GM12891 (cell line): ENCODE measurements around the gene ILF2.
"Not testable (repeated sequence)": the region's sequence is repeated elsewhere in the genome, so short reads cannot be mapped to it uniquely, and the experiment has no call there.

Source experiments
- DNase-seq: peaks from one replicate; pipeline ENCODE4 v3.0.0; 2011; ENCODE audit warnings: low spot score; ENCODE audit not compliant: insufficient read length
- FAIRE-seq: peaks from 2 replicates; lab custom pipeline; 2011; peaks lifted over from hg19 to GRCh38; lab: Jason Lieb, UNC
- PAX5 ChIP-seq: IDR thresholded peaks from 2 replicates; pipeline ENCODE4 v1.6.1; 2011; ENCODE audit warnings: low read length, moderate library complexity, mild to moderate bottlenecking; ENCODE audit not compliant: insufficient read depth, severe bottlenecking
- POLR2A ChIP-seq: IDR thresholded peaks from 2 replicates; pipeline ENCODE4 v1.6.1; 2011; ENCODE audit warnings: low read depth, low read length, control low read depth
- POLR2AphosphoS5 ChIP-seq: IDR thresholded peaks from 2 replicates; pipeline ENCODE4 v1.6.1; 2011; ENCODE audit warnings: low read depth, low read length, control low read depth
- POU2F2 ChIP-seq: IDR thresholded peaks from 2 replicates; pipeline ENCODE4 v1.6.1; 2011; ENCODE audit warnings: low read depth, mild to moderate bottlenecking, control low read depth, low read length, moderate library complexity
- SPI1 ChIP-seq: IDR thresholded peaks from 2 replicates; pipeline ENCODE4 v1.6.1; 2011; ENCODE audit warnings: low read depth, low read length, control low read depth
- TAF1 ChIP-seq: IDR thresholded peaks from 2 replicates; pipeline ENCODE4 v1.6.1; 2011; ENCODE audit warnings: low read depth, low read length, control low read depth

Gene ILF2

DNA sequence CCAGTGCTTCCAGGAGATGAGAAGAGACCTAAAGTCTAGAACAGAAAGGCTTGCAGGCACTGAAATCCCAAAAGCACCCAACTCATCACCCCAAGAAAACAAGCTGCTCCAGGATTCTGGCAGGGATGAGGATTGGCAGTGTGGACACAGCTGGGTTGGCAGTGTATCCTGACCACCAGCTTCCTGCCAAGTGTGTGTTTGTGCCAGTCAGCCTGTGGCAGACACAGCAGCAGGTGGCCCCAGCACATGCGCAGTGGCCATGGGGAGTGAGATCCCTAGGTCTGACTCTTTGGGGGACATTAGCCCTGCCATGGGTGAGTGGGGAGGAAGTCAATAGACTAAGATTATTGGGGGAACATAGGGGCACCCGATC is 20.9 kb downstream of the ILF2 start:
- FAIRE-seq (peak; percentile 9), DNase-seq (no peak)
- 0 out of 2 replicates have a peak, but pooled peaks have one; percentile 4 for TF ChIP-seq POLR2A
- no peak for TF ChIP-seq TAF1
- TF ChIP-seq POU2F2, result no peak

DNA sequence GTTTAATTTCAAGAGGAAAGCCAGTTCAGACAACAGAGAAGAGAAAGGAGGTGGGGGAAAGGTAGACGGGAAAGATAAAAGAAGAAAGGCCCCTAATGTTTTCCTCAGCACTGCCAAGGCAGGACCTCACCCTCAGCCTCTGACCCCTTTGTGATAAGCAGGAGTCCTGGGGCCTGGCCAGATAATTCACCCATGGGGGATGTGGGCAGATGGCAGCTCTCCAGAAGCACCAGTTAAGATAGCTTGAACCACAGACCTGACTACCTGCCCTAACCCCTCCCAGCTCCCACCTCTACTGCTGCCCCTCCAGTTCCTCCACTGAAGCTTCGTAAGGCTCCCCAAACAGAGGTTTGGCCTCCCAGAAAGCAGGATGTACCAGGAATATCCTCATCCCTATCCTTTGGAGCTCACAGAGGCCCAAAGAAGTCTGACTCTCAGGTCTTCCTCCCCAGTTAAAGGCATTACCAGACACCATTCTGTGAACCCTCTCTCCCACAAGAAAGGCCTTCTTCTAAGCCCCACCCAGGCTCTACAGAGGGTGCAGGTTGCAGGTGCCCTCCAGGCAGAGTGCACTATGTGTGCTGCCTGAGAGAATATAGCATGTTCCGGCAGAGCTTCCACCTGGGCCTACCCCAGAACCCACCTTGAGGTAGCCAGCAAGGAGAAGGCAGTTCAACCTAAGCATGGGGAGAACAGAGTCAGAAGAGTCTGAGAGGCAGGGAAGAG is 21.5 kb downstream of the ILF2 start:
- TF ChIP-seq POLR2A, result peak; percentile 44; the same call in 1 of the 2 replicates
- TF ChIP-seq TAF1, result no peak
- TF ChIP-seq POLR2AphosphoS5, result peak; percentile 53; the same call in 1 of the 2 replicates
- no peak for TF ChIP-seq SPI1
- no peak for DNase-seq
- FAIRE-seq, result no peak

DNA sequence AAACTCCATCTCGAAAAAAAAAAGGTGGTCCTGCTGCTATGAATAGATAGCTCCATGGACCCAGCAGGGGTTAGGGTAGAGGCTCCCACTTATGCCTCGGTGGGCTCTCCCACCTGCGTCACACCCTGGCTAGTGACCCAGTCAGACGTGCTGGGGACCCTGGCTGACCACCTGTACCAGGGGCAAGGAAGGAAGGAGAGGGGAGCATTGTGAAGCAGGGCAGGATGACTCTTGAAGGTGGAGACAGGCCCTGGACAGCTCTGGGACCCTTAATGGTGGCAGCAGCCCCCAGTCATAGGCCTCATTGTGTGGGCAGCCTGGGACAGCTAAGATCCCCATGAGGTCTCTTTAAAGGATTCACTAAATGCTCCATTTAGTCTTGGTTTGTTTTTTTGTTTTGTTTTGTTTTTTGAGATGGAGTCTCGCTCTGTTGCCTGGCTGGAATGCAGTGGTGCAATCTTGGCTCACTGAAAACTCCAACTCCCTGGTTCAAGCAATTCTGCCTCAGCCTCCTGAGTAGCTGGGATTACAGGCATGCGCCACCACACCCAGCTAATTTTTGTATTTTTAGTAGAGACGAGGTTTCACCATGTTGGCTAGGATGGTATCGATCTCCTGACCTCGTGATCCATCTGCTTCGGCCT is 22.7 kb downstream of the ILF2 start:
- peak; percentile 24 for TF ChIP-seq POLR2A
- no peak for TF ChIP-seq TAF1
- peak; percentile 73 for TF ChIP-seq POLR2AphosphoS5
- TF ChIP-seq POU2F2, result 0 out of 2 replicates have a peak, but pooled peaks have one; percentile 29
- TF ChIP-seq SPI1, result no peak
- TF ChIP-seq PAX5, result no peak
- DNase-seq, result no peak
- no peak for FAIRE-seq

DNA sequence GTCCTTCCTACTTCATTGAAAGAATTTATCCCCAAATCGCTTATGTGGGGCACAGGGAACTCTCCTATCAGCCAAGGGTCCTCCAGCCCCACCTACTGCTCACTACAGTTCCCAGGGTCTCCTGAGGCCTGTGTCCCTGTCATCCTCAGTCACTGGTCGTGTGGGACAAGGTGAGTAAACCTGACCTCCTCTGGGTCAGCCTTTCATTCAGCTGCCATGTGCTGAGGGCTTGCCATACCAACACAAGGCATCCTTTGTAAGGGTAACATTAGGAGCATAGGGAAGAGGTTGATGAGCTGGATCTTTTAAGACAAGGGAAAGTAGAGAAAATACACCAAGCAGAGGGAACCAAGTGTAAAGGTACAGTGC is 23.5 kb downstream of the ILF2 start:
- no peak for DNase-seq
- TF ChIP-seq POU2F2, result no peak
- no peak for TF ChIP-seq TAF1
- peak; percentile 50; the same call in 1 of the 2 replicates for TF ChIP-seq POLR2A
- no peak for TF ChIP-seq SPI1
- peak; percentile 85; the same call in 1 of the 2 replicates for TF ChIP-seq POLR2AphosphoS5
- TF ChIP-seq PAX5, result no peak

DNA sequence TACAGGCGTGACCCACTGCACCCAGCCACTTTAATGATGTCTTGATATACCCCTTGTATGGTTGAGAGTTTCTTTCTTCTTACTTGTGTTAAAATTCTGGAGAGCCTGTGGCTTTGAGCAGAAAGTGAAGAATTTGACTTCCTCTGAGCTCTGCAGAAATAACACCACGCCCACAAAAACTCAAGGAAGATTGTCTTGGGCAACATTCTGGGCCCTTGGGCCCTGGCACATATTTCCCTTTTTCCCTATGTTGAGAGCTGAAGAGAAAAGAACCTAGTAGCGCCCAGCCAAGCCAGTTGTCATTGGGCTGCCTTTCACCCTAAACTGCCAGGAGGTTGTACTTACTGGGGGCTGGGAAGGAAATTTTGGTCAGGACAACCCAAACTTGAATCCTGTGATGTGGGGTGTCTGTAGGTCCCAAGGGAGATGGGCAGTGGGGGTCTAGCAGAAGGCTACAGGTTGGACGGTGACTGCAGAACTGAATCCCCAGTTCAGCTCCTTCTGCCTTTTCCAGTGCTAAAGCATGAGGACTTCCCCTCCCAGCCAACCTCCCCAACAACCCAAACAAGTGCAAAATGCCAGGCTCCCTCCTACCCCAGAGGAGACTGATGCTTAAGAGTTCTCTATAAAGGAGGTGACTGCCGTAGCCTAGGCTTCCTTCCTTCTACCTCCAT is 24.0 kb downstream of the ILF2 start:
- TF ChIP-seq POLR2AphosphoS5, result no peak
- no peak for TF ChIP-seq SPI1
- no peak for TF ChIP-seq PAX5
- TF ChIP-seq POLR2A, result peak; percentile 72
- TF ChIP-seq POU2F2, result no peak
- TF ChIP-seq TAF1, result no peak
- FAIRE-seq, result no peak
- no peak for DNase-seq

More for the DNA sequence above, 23.5 kb downstream of the ILF2 start:
- FAIRE-seq, result no peak

GRCh38 chr1:153643816-153644215 is 27.0 kb downstream of the ILF2 start:
- TF ChIP-seq POLR2A, result no peak
- no peak for TF ChIP-seq SPI1
- no peak for TF ChIP-seq POLR2AphosphoS5
- no peak for TF ChIP-seq PAX5

DNA sequence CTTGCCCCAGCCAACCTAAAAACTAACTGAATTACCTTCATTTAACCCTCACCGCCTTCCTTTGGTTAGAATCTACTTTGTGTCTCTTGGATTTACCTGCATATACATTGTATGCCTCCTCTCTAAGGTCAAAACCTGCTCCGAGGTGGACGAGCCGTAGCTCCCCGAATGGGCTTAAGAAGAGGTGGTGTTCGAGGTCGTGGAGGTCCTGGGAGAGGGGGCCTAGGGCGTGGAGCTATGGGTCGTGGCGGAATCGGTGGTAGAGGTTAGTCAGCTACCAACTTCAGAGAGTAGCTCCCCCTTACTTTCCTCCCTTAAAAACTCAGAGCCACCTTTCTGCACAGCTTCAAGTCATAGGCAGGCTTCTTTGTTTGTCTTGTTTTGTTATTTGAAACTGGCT is 27.7 kb downstream of the ILF2 start:
- DNase-seq, result no peak
- TF ChIP-seq POLR2AphosphoS5, result no peak
- no peak for TF ChIP-seq SPI1
- no peak for TF ChIP-seq POLR2A
- no peak for TF ChIP-seq TAF1
- TF ChIP-seq PAX5, result no peak
- no peak for TF ChIP-seq POU2F2
- FAIRE-seq, result no peak

More at GRCh38 chr1:153643816-153644215, 27.0 kb downstream of the ILF2 start:
- DNase-seq (no peak), FAIRE-seq (no peak)

- FAIRE-seq (no peak), DNase-seq (no peak)
- no peak for TF ChIP-seq POLR2A
- no peak for TF ChIP-seq POLR2AphosphoS5
- TF ChIP-seq TAF1, result no peak
- no peak for TF ChIP-seq PAX5
These were observed 28.6 kb downstream of the ILF2 start for GRCh38 chr1:153642161-153642560.

- no peak for DNase-seq
- no peak for FAIRE-seq
- TF ChIP-seq POLR2A (0 out of 2 replicates have a peak, but pooled peaks have one; percentile 26), POU2F2 (no peak)
These were observed 29.9 kb downstream of the ILF2 start for GRCh38 chr1:153640861-153641260.

DNA sequence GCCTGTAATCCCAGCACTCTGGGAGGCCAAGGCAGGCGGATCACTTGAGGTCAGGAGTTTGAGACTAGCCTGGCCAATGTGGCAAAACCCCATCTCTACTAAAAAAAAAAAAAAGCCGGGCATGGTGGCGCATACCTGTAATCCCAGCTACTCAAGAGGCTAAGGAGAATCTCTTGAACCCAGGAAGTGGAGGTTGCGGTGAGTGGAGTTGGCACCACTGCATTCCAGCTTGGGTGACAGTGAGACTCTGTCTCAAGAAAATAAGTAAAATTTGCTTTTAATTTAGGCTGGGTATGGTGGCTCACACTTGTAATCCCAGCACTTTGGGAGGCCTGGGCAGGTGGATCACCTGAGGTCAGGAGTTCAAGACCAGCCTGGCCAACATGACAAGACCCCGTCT is 30.6 kb downstream of the ILF2 start:
- FAIRE-seq, DNase-seq: not testable (repeated sequence)
